ENCODE measurements around the gene ARMC5. TPM values are rescaled to one million over a fixed set of nuclear protein-coding genes. Genes with fewer than 3 reads are reported as not detected.

Gene ARMC5
- total RNA-seq, 1 experiment from 2014 or later, result 11.8 TPM

- ChIA-PET POLR2A (interaction anchor here (0.6 to 1.2 kb wide), 4 partner anchors 31 to 408 kb away, joined by 3 to 6 read pairs (median 3); no protein-coding TSS in a partner anchor), RAD21 (ENCODE audit: low non-redundant PET in 1 of 2, low total read pairs in 2 of 2, uncharacterized antibody in 2 of 2, unreplicated experiment in 2 of 2) (no interaction called here), CTCF (interaction anchor here (0.6 kb wide), 1 partner anchor 206 kb away, joined by 9 read pairs; no protein-coding TSS in a partner anchor)
- Histone ChIP-seq H3K4me2 (ENCODE audit: low read length) (peak within 1 kb of the TSS; percentile 78), H3K27me3 (ENCODE audit: insufficient read depth, low read length) (no peaks in the 10 kb centered on the region), H3K9me2 (ENCODE audit: insufficient read depth) (no peaks in the 10 kb centered on the region), H4K20me1 (ENCODE audit: insufficient read depth) (no peaks in the 10 kb centered on the region), H3K27ac (ENCODE audit: low read depth, low read length) (peak within 1 kb of the TSS; percentile 76), H3K4me1 (ENCODE audit: control insufficient read depth in 1 of 2, insufficient read depth in 2 of 2, low read length in 2 of 2) (peaks cover 14 to 20% of the 10 kb centered on the region in 2 experiments; a peak in 3 of 4 replicates), H3K9me3 (ENCODE audit: control insufficient read depth in 1 of 2, insufficient read depth in 1 of 2, low read depth in 1 of 2, low read length in 2 of 2) (no peaks in the 10 kb centered on the region), H3K36me3 (ENCODE audit: control insufficient read depth in 1 of 2, insufficient read depth in 2 of 2, low read length in 2 of 2) (peaks cover 0 to 3% of the 10 kb centered on the region in 2 experiments; a peak in 1 of 4 replicates), H3K79me2 (ENCODE audit: insufficient read depth, low read length) (peaks cover 16% of the 10 kb centered on the region), H3K4me3 (replicated peaks in 1 of 2; ENCODE audit: low read depth in 1 of 2, low read length in 2 of 2) (peak within 1 kb of the TSS; percentile 97 to 98), H3K9ac (ENCODE audit: low read length) (peak within 1 kb of the TSS; percentile 96), H2AFZ (ENCODE audit: low read depth, low read length, poor library complexity, severe bottlenecking) (peak within 1 kb of the TSS; percentile 33)
- ATAC-seq, result peak; percentile 90
- intact Hi-C loops (cut with micrococcal nuclease), result loop anchor here (10.0 kb wide), 1 partner anchor 367 kb away; the partner anchor contains the start of gene ZNF267
- peak; percentile 75 for DNase-seq (ENCODE audit: low read depth, low spot score)
- BruUV-seq (replicated peaks), result TSS peak; percentile 62
- no peak for TF ChIP-seq EZH2phosphoT487 (IDR thresholded peaks at IDR 0.05; ENCODE audit: borderline replicate concordance)
- peak; percentile 83 for TF ChIP-seq SP1 (IDR thresholded peaks at IDR 0.05; ENCODE audit: low read depth)
- TF ChIP-seq RAD21 (IDR thresholded peaks at IDR 0.05; ENCODE audit: low read depth), result no peak
- peak; percentile 88 for TF ChIP-seq MAX (IDR thresholded peaks at IDR 0.05)
- TF ChIP-seq CBX3 (IDR thresholded peaks at IDR 0.05; ENCODE audit: low read depth), result peak; percentile 80
- TF ChIP-seq POLR2A (IDR thresholded peaks at IDR 0.05; ENCODE audit: borderline replicate concordance, extremely low read depth, insufficient read depth, insufficient read length), result peak; percentile 73
- peak; percentile 97 for TF ChIP-seq ZFX (IDR thresholded peaks at IDR 0.05)
- no peak for TF ChIP-seq CTCF (IDR thresholded peaks at IDR 0.05 in 2 of 3, conservative IDR thresholded peaks at IDR 0.05 in 1 of 3; ENCODE audit: borderline replicate concordance in 1 of 3, insufficient read depth in 1 of 3, low read depth in 2 of 3, low read length in 2 of 3)
- peak; percentile 81 for TF ChIP-seq ZBTB33 (IDR thresholded peaks at IDR 0.05; ENCODE audit: extremely low read depth, insufficient replicate concordance, low read length)
- TF ChIP-seq ZNF274 (IDR thresholded peaks at IDR 0.05; ENCODE audit: low read depth, low read length), result no peak
- peak; percentile 92 for TF ChIP-seq POLR2AphosphoS5 (IDR thresholded peaks at IDR 0.05; ENCODE audit: low read depth, low read length)
- TF ChIP-seq ELF1 (IDR thresholded peaks at IDR 0.05; ENCODE audit: borderline replicate concordance, low read depth), result peak; percentile 93
- peak; percentile 93 for TF ChIP-seq SIN3A (IDR thresholded peaks at IDR 0.05; ENCODE audit: low read depth)
- no peak for TF ChIP-seq JUND (IDR thresholded peaks at IDR 0.05)
- no peak for TF ChIP-seq EZH2 (IDR thresholded peaks at IDR 0.05)
- no peak for TF ChIP-seq REST (IDR thresholded peaks at IDR 0.05; ENCODE audit: low read depth)
- no peak for TF ChIP-seq CEBPB (IDR thresholded peaks at IDR 0.05; ENCODE audit: low read depth)
- peak; percentile 89 for TF ChIP-seq YY1 (IDR thresholded peaks at IDR 0.05; ENCODE audit: extremely low read depth, insufficient replicate concordance, low read depth, low read length)
- TF ChIP-seq FOSL1 (IDR thresholded peaks at IDR 0.05; ENCODE audit: low read depth), result peak; percentile 33
- no peak for TF ChIP-seq SRF (IDR thresholded peaks at IDR 0.05; ENCODE audit: low read depth)
Measured at GRCh38 chr16:31507929-31508705, 48.8 kb downstream of the ARMC5 start, which contains the start of gene RUSF1. Gene RUSF1 (minus strand): TSS chr16:31508391. CDS start chr16:31508373, 18 bp downstream.

All from HCT116 (cell line).